IMR-90 (cell line): ENCODE results near the gene ENOX1. TPM values are rescaled to one million over a fixed set of nuclear protein-coding genes. Genes with fewer than 3 reads are reported as not detected.

Source experiments
- ATAC-seq: fragments of 200-7000 bp; cut with Tn5 transposase; 2 replicates; pipeline ENCODE4 v1.9.1; 2020; ENCODE audit warnings: low read depth, mild to moderate bottlenecking, moderate library complexity
- BruUV-seq: library from RNA; stranded (reverse); fragments of 400-500 nt; replicated peaks from 2 replicates; lab custom pipeline; 2021; lab: Mats Ljungman, UMichigan
- CTCF ChIA-PET: fragments of 300-600 bp; formaldehyde crosslinking; extraction: SDS; loops from one replicate; lab custom pipeline; 2021; ENCODE audit warnings: antibody characterized with exemption; lab: Yijun Ruan, JAX
- POLR2A ChIA-PET: fragments of 300-600 bp; sonication (Branson Sonifier 250); formaldehyde crosslinking; loops from one replicate; lab custom pipeline; 2022; ENCODE audit warnings: antibody characterized with exemption; ENCODE audit not compliant: unreplicated experiment; lab: Charles Lee
- DNase-seq: peaks from one replicate; pipeline ENCODE4 v3.0.0; 2013
- H2AFZ ChIP-seq: replicated peaks from 2 replicates; pipeline ENCODE3; 2013; ENCODE audit warnings: low read length, mild to moderate bottlenecking; ENCODE audit not compliant: poor library complexity
- H2AK5ac ChIP-seq: 2 replicates; pipeline ENCODE4 v1.6.1; 2013; ENCODE audit warnings: low read depth, low read length, inconsistent platforms
- H2AK9ac ChIP-seq: replicated peaks from 2 replicates; pipeline ENCODE3; 2013; ENCODE audit warnings: mild to moderate bottlenecking, low read depth, low read length, moderate library complexity; ENCODE audit not compliant: poor library complexity
- H2BK120ac ChIP-seq: 2 replicates; pipeline ENCODE4 v1.6.1; 2013; ENCODE audit warnings: low read depth, low read length, inconsistent platforms
- H2BK15ac ChIP-seq: 3 replicates; pipeline ENCODE4 v1.6.1; 2013; ENCODE audit warnings: low read depth, low read length, inconsistent platforms
- H2BK20ac ChIP-seq: 2 replicates; pipeline ENCODE4 v1.6.1; 2013; ENCODE audit warnings: low read depth, mild to moderate bottlenecking, inconsistent platforms, low read length, moderate library complexity
- H2BK5ac ChIP-seq: 2 replicates; pipeline ENCODE4 v1.6.1; 2013; ENCODE audit warnings: mild to moderate bottlenecking, low read depth, low read length, inconsistent platforms; ENCODE audit not compliant: poor library complexity, severe bottlenecking
- H3K14ac ChIP-seq: replicated peaks from 2 replicates; pipeline ENCODE4 v1.6.1; 2013; ENCODE audit warnings: low read depth, low read length, inconsistent platforms
- H3K18ac ChIP-seq: 2 replicates; pipeline ENCODE4 v1.6.1; 2013; ENCODE audit warnings: low read depth, low read length, control low read depth
- H3K23ac ChIP-seq: 2 replicates; pipeline ENCODE4 v1.6.1; 2013; ENCODE audit warnings: low read depth, low read length, inconsistent platforms
- H3K27ac ChIP-seq: 2 replicates; pipeline ENCODE4 v1.5.1; 2013; ENCODE audit warnings: mild to moderate bottlenecking, control low read depth, low read length; ENCODE audit not compliant: insufficient read depth
- H3K27me3 ChIP-seq: 2 replicates; pipeline ENCODE4 v1.6.1; 2013; ENCODE audit warnings: low read length; ENCODE audit not compliant: control insufficient read depth, insufficient read depth
- H3K36me3 ChIP-seq: 2 replicates; pipeline ENCODE4 v1.6.1; 2013; ENCODE audit warnings: low read length, mixed read lengths; ENCODE audit not compliant: control insufficient read depth, insufficient read depth
- H3K4ac ChIP-seq: 2 replicates; pipeline ENCODE4 v1.6.1; 2013; ENCODE audit warnings: low read depth, low read length, inconsistent platforms
- H3K4me1 ChIP-seq: 2 replicates; pipeline ENCODE4 v1.6.1; 2013; ENCODE audit warnings: low read length, mixed read lengths; ENCODE audit not compliant: control insufficient read depth, insufficient read depth
- H3K4me2 ChIP-seq: 2 replicates; pipeline ENCODE4 v1.6.1; 2013; ENCODE audit warnings: low read depth, mild to moderate bottlenecking, control low read depth, low read length, moderate library complexity
- H3K4me3 ChIP-seq: 2 replicates; pipeline ENCODE4 v1.5.1; 2013; ENCODE audit warnings: low read depth, mild to moderate bottlenecking, control low read depth, low read length, moderate library complexity; ENCODE audit not compliant: insufficient read depth
- H3K56ac ChIP-seq: 2 replicates; pipeline ENCODE4 v1.6.1; 2013; ENCODE audit warnings: low read length, inconsistent platforms; ENCODE audit not compliant: insufficient read depth; ENCODE audit errors: extremely low read depth
- H3K79me1 ChIP-seq, 2 experiments: 2 replicates each; pipeline ENCODE4 v1.6.1; 2013; ENCODE audit warnings: low read length in 2 of 2, inconsistent platforms in 1 of 2, low read depth in 1 of 2
- H3K9ac ChIP-seq: 2 replicates; pipeline ENCODE4 v1.6.1; 2013; ENCODE audit warnings: low read depth, low read length, control low read depth
- H3K9me1 ChIP-seq: 2 replicates; pipeline ENCODE4 v1.6.1; 2013; ENCODE audit warnings: low read length, inconsistent platforms; ENCODE audit not compliant: insufficient read depth
- H3K9me3 ChIP-seq: 2 replicates; pipeline ENCODE4 v1.6.1; 2013; ENCODE audit warnings: low read length; ENCODE audit not compliant: control insufficient read depth, insufficient read depth
- H4K20me1 ChIP-seq: 2 replicates; pipeline ENCODE4 v1.6.1; 2013; ENCODE audit warnings: low read length, inconsistent platforms; ENCODE audit not compliant: insufficient read depth
- H4K5ac ChIP-seq: 2 replicates; pipeline ENCODE4 v1.6.1; 2013; ENCODE audit warnings: mild to moderate bottlenecking, low read depth, low read length, control low read depth
- H4K8ac ChIP-seq, 2 experiments: 2 replicates each; pipeline ENCODE4 v1.6.1; 2013; ENCODE audit warnings: low read depth in 2 of 2, low read length in 2 of 2, control low read depth in 1 of 2, inconsistent platforms in 1 of 2
- H4K91ac ChIP-seq: 2 replicates; pipeline ENCODE4 v1.6.1; 2013; ENCODE audit warnings: low read depth, low read length, inconsistent platforms; ENCODE audit not compliant: insufficient read depth
- BHLHE40 ChIP-seq: fragments of 150-350 bp; IDR thresholded peaks from 2 replicates; pipeline ENCODE4 v1.6.1; 2016; ENCODE audit warnings: mild to moderate bottlenecking, low read depth, low read length
- CEBPB ChIP-seq: IDR thresholded peaks from 2 replicates; pipeline ENCODE4 v1.6.1; 2012; ENCODE audit warnings: low read depth, low read length, improper control_type of control experiment
- CHD1 ChIP-seq: IDR thresholded peaks from 2 replicates; pipeline ENCODE4 v1.6.1; 2012; ENCODE audit warnings: low read depth, low read length, improper control_type of control experiment
- CTCF ChIP-seq: conservative IDR thresholded peaks from 2 replicates; pipeline ENCODE4 v1.5.1; 2012; ENCODE audit warnings: mild to moderate bottlenecking, low read depth, low read length, improper control_type of control experiment
- FOS ChIP-seq: fragments of 150-350 bp; IDR thresholded peaks from 2 replicates; pipeline ENCODE4 v1.6.1; 2016; ENCODE audit warnings: low read depth, low read length
- MAFK ChIP-seq: IDR thresholded peaks from 2 replicates; pipeline ENCODE4 v1.6.1; 2012; ENCODE audit warnings: low read depth, low read length, improper control_type of control experiment
- MAZ ChIP-seq: IDR thresholded peaks from 2 replicates; pipeline ENCODE4 v1.6.1; 2012; ENCODE audit warnings: low read depth, mild to moderate bottlenecking, low read length, improper control_type of control experiment, moderate library complexity, borderline replicate concordance
- MXI1 ChIP-seq: IDR thresholded peaks from 2 replicates; pipeline ENCODE4 v1.6.1; 2012; ENCODE audit warnings: low read depth, mild to moderate bottlenecking, low read length, moderate library complexity, borderline replicate concordance
- NFE2L2 ChIP-seq: fragments of 150-350 bp; IDR thresholded peaks from 2 replicates; pipeline ENCODE4 v1.6.1; 2016; ENCODE audit warnings: low read depth, mild to moderate bottlenecking, low read length
- POLR2A ChIP-seq: IDR thresholded peaks from 2 replicates; pipeline ENCODE4 v1.6.1; 2012; ENCODE audit warnings: mild to moderate bottlenecking, low read depth, low read length
- RAD21 ChIP-seq: IDR thresholded peaks from 2 replicates; pipeline ENCODE4 v1.6.1; 2012; ENCODE audit warnings: low read length, improper control_type of control experiment
- RCOR1 ChIP-seq: IDR thresholded peaks from 2 replicates; pipeline ENCODE4 v1.6.1; 2012; ENCODE audit warnings: mild to moderate bottlenecking, low read length, improper control_type of control experiment; ENCODE audit not compliant: insufficient replicate concordance
- RFX5 ChIP-seq: IDR thresholded peaks from 2 replicates; pipeline ENCODE4 v1.8.0; 2012; ENCODE audit warnings: low read depth, mild to moderate bottlenecking, low read length, moderate library complexity
- SMC3 ChIP-seq: fragments of 150-350 bp; IDR thresholded peaks from 2 replicates; pipeline ENCODE4 v1.6.1; 2016; ENCODE audit warnings: low read depth, mild to moderate bottlenecking, antibody characterized with exemption, low read length, moderate library complexity
- USF2 ChIP-seq: fragments of 150-350 bp; IDR thresholded peaks from 2 replicates; pipeline ENCODE4 v1.6.1; 2017; ENCODE audit warnings: mild to moderate bottlenecking, antibody characterized with exemption, low read length, low read depth
- WGBS, 2 experiments: methylation state at CpG; one replicate each; pipeline versions ENCODE4 v1.1.5 to v1.1.7; 2013; ENCODE audit warnings: missing lambda C conversion rate in 2 of 2; ENCODE audit not compliant: insufficient read length in 1 of 2; ENCODE audit errors: extremely low coverage in 2 of 2; 5-methylcytosine and 5-hydroxymethylcytosine counted together
- dilution Hi-C: fragments of 300-500 bp; cut with HindIII; formaldehyde crosslinking; loops from one replicate; pipeline ENCODE4 v1.14.3; 2018; ENCODE audit warnings: low sequenced_read_pairs; ENCODE audit not compliant: unreplicated experiment
- in situ Hi-C: fragments of 300-500 bp; cut with MboI; formaldehyde crosslinking; loops from 3 replicates; pipeline ENCODE4 v1.14.3; 2019; ENCODE audit warnings: low sequenced_read_pairs, inconsistent platforms, mixed read lengths
- intact Hi-C: fragments of 100-400 bp; cut with micrococcal nuclease; formaldehyde crosslinking; loops from 2 replicates; pipeline ENCODE4 v1.10.0; 2022
- polyA plus RNA-seq, 3 experiments: library from polyadenylated mRNA; depleted of rRNA; stranded (reverse); fragments of >200 nt; gene quantifications; 2 replicates each; pipeline ENCODE4 v1.2.3, GENCODE V29; 2012; ENCODE audit warnings: low replicate concordance in 1 of 3
- total RNA-seq: library from RNA; depleted of rRNA; stranded (reverse); fragments of >200 nt; gene quantifications from 2 replicates; pipeline ENCODE4 v1.2.3, GENCODE V29; 2012
- TF ChIP-seq, protein P1 (sequence below): fragments of 150-350 bp; IDR thresholded peaks from 2 replicates; pipeline ENCODE4 v1.6.1; 2016; ENCODE audit warnings: low read depth, mild to moderate bottlenecking, low read length, moderate library complexity, borderline replicate concordance

Gene ENOX1
- total and polyA plus RNA-seq, 2 of the 4 experiments (the other 2 are of a cell fraction), result 0.99 to 1.3 TPM

DNA sequence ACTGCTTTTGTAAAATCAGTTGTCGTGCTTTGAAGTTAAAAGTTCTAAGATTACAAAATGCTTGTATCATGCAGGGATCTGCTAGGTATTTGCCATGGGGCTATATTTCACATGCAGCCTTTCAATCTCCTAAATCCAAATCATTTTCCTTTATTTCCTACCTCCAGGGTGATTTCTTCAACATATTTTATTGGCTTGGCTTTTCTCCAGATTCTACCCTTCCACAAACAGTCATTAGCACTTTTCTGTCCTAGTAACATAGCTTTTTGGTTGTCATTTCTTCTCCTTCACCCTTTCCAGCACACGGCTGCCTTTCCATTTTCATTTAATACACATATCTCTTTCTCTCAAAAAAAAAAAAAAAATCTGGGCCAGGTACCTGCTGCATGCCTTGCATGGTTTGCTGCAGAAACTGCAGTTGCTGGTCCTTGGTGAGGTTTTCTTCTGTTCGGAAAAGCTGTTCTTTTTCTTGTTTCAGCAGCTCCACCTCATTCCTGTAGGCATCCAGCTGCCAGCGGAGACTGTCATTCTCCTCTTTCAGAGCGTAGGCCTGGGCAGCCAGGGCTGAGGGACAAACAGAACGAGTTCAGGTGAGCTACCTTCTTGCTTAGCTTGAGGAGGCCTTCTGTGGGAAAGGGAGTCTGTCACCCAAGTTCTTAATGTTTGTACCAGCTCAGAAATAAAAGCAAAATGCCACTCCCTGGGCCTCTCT is 488.6 kb downstream of the ENOX1 start:
- no peak overlapping the region for H3K9ac ChIP-seq
- no peak overlapping the region for H3K4ac ChIP-seq
- peaks cover 2% of the 10 kb centered on the region; the same call in 1 of the 2 replicates for H3K9me1 ChIP-seq
- no peak overlapping the region for H4K8ac ChIP-seq
- H2AK5ac ChIP-seq, result no peak overlapping the region
- DNase-seq (no peak), ATAC-seq (no peak)
- H3K23ac ChIP-seq, result no peak overlapping the region
- H3K27ac ChIP-seq, result no peak overlapping the region
- H3K4me3 ChIP-seq, result no peak overlapping the region
- intact Hi-C loops, result no loop called here
- H4K91ac ChIP-seq, result 0 out of 2 replicates have a peak overlapping the region, but pooled peaks have one; percentile 16
- no peak overlapping the region for H2BK20ac ChIP-seq
- in situ Hi-C loops, result no loop called here
- no peak overlapping the region for H3K14ac ChIP-seq
- H3K9me3 ChIP-seq, result no peaks in the 10 kb centered on the region
- H3K56ac ChIP-seq, result no peak overlapping the region
- H3K36me3 ChIP-seq, result no peaks in the 10 kb centered on the region
- peaks cover 10% of the 10 kb centered on the region for H3K4me1 ChIP-seq
- no peak overlapping the region for H3K18ac ChIP-seq
- H2AFZ ChIP-seq, result no peak overlapping the region
- CTCF ChIA-PET, result interaction anchor here (0.9 kb wide), 1 partner anchor 28 kb away, joined by 4 read pairs; no protein-coding TSS in a partner anchor
- no peak overlapping the region for H2AK9ac ChIP-seq
- POLR2A ChIA-PET, result no interaction called here
- H4K5ac ChIP-seq, result no peak overlapping the region
- H3K79me1 ChIP-seq, result no peaks in the 10 kb centered on the region
- no peaks in the 10 kb centered on the region for H4K20me1 ChIP-seq
- no CpG with 5 or more reads among the region's 6 CpGs for WGBS, 2 experiments
- no peak overlapping the region for H2BK15ac ChIP-seq
- no peak overlapping the region for H2BK120ac ChIP-seq
- dilution Hi-C loops, result no loop called here
- TF ChIP-seq CTCF (no peak), FOS (no peak), RAD21 (no peak), NFE2L2 (no peak), MAZ (no peak), BHLHE40 (no peak), RFX5 (no peak), POLR2A (no peak), SMC3 (no peak), CHD1 (no peak), USF2 (no peak), MXI1 (no peak), RCOR1 (no peak), MAFK (no peak), CEBPB (no peak)
- TF ChIP-seq, protein P1, sequence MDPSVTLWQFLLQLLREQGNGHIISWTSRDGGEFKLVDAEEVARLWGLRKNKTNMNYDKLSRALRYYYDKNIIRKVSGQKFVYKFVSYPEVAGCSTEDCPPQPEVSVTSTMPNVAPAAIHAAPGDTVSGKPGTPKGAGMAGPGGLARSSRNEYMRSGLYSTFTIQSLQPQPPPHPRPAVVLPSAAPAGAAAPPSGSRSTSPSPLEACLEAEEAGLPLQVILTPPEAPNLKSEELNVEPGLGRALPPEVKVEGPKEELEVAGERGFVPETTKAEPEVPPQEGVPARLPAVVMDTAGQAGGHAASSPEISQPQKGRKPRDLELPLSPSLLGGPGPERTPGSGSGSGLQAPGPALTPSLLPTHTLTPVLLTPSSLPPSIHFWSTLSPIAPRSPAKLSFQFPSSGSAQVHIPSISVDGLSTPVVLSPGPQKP, result no peak
- BruUV-seq, result no TSS peak
- no peak overlapping the region for H3K4me2 ChIP-seq
- no peak overlapping the region for H2BK5ac ChIP-seq
- no peaks in the 10 kb centered on the region for H3K27me3 ChIP-seq
